Neural cell (in vitro differentiated cells): Measurements from ENCODE around the gene PTPRZ1. TPM values are rescaled to one million over a fixed set of nuclear protein-coding genes. Genes with fewer than 3 reads are reported as not detected.
A peak's percentile ranks its signal among the peaks of the same experiment; 100 is the strongest.

Source experiments
- H2AFZ ChIP-seq: fragments of 200-600, 300-800 bp; sonication (generic), shearing (Covaris generic); 2 replicates; pipeline ENCODE4 v1.6.0; 2014; ENCODE audit warnings: low read depth, mild to moderate bottlenecking, antibody characterized with exemption, low read length, moderate library complexity
- H3F3A ChIP-seq: fragments of 200-600 bp; shearing (Covaris generic); 2 replicates; pipeline ENCODE4 v1.6.1; 2016; ENCODE audit warnings: mild to moderate bottlenecking, moderate library complexity, mixed read lengths, antibody characterized with exemption, low read length; ENCODE audit not compliant: insufficient read depth, poor library complexity, severe bottlenecking
- H3K27ac ChIP-seq: fragments of 200-600, 300-800 bp; sonication (generic), shearing (Covaris generic); 2 replicates; pipeline ENCODE4 v1.5.1; 2014; ENCODE audit warnings: mild to moderate bottlenecking, low read length, moderate library complexity
- H3K27me3 ChIP-seq: fragments of 300-800, 200-600 bp; sonication (generic), shearing (Covaris generic); 2 replicates; pipeline ENCODE4 v1.6.0; 2014; ENCODE audit warnings: mild to moderate bottlenecking, low read depth, low read length, moderate library complexity; ENCODE audit not compliant: insufficient read depth
- H3K36me3 ChIP-seq: fragments of 300-800, 200-600 bp; sonication (generic), shearing (Covaris generic); 2 replicates; pipeline ENCODE4 v1.5.1; 2014; ENCODE audit warnings: mild to moderate bottlenecking, antibody characterized with exemption, low read length, moderate library complexity; ENCODE audit not compliant: insufficient read depth
- H3K4me2 ChIP-seq: fragments of 300-800, 200-600 bp; sonication (generic), shearing (Covaris generic); 2 replicates; pipeline ENCODE4 v1.6.0; 2014; ENCODE audit warnings: mild to moderate bottlenecking, low read length
- H3K4me3 ChIP-seq: fragments of 300-800, 200-600 bp; sonication (generic), shearing (Covaris generic); 2 replicates; pipeline ENCODE4 v1.5.1; 2014; ENCODE audit warnings: mild to moderate bottlenecking, low read length, moderate library complexity
- H3K79me2 ChIP-seq: fragments of 200-600 bp; shearing (Covaris generic); replicated peaks from 2 replicates; pipeline ENCODE4 v1.6.0; 2014; ENCODE audit warnings: mild to moderate bottlenecking, low read length, moderate library complexity; ENCODE audit not compliant: insufficient read depth
- H3K9ac ChIP-seq: fragments of 300-800, 200-600 bp; sonication (generic), shearing (Covaris generic); 2 replicates; pipeline ENCODE4 v1.6.1; 2016; ENCODE audit warnings: mild to moderate bottlenecking, low read length, mixed read lengths
- H3K9me2 ChIP-seq: fragments of 200-600 bp; shearing (Covaris generic); 2 replicates; pipeline ENCODE4 v1.6.1; 2016; ENCODE audit warnings: mild to moderate bottlenecking, low read length, mixed read lengths; ENCODE audit not compliant: insufficient read depth
- H3K9me3 ChIP-seq: fragments of 200-600, 300-800 bp; sonication (generic), shearing (Covaris generic); 2 replicates; pipeline ENCODE4 v1.6.1; 2016; ENCODE audit warnings: mild to moderate bottlenecking, mixed run types, low read length, moderate library complexity, mixed read lengths
- H4K20me1 ChIP-seq: fragments of 200-600 bp; shearing (Covaris generic); 2 replicates; pipeline ENCODE4 v1.6.1; 2016; ENCODE audit warnings: mild to moderate bottlenecking, mixed run types; ENCODE audit not compliant: insufficient read depth
- CTCF ChIP-seq: fragments of 450-650 bp; IDR thresholded peaks from 2 replicates; pipeline ENCODE4 v1.5.1; 2014; ENCODE audit warnings: antibody characterized with exemption, mild to moderate bottlenecking, moderate library complexity; ENCODE audit not compliant: poor library complexity, severe bottlenecking
- EP300 ChIP-seq: fragments of 450-650 bp; conservative IDR thresholded peaks from 2 replicates; pipeline ENCODE4 v1.6.1; 2014; ENCODE audit warnings: antibody characterized with exemption, mild to moderate bottlenecking, moderate library complexity; ENCODE audit not compliant: poor library complexity, severe bottlenecking
- EZH2 ChIP-seq: fragments of 200-600, 300-800 bp; shearing (Covaris generic), sonication (generic); IDR thresholded peaks from 2 replicates; pipeline ENCODE4 v1.6.1; 2014; ENCODE audit warnings: antibody characterized with exemption, low read length, borderline replicate concordance, mild to moderate bottlenecking; ENCODE audit not compliant: insufficient read depth, poor library complexity, severe bottlenecking
- MXI1 ChIP-seq: fragments of 450-650 bp; conservative IDR thresholded peaks from 2 replicates; pipeline ENCODE4 v1.6.1; 2014; ENCODE audit warnings: antibody characterized with exemption, mild to moderate bottlenecking; ENCODE audit not compliant: poor library complexity, severe bottlenecking
- POLR2AphosphoS5 ChIP-seq: IDR thresholded peaks from 2 replicates; pipeline ENCODE4 v1.6.1; 2012
- RAD21 ChIP-seq: fragments of 450-650 bp; conservative IDR thresholded peaks from 2 replicates; pipeline ENCODE4 v1.6.1; 2014; ENCODE audit warnings: antibody characterized with exemption, mild to moderate bottlenecking, moderate library complexity
- REST ChIP-seq: IDR thresholded peaks from 2 replicates; pipeline ENCODE4 v1.6.1; 2012; ENCODE audit warnings: borderline replicate concordance
- SMC3 ChIP-seq: fragments of 450-650 bp; conservative IDR thresholded peaks from 2 replicates; pipeline ENCODE4 v1.6.1; 2014; ENCODE audit warnings: antibody characterized with exemption, mild to moderate bottlenecking, moderate library complexity; ENCODE audit not compliant: poor library complexity
- TAF1 ChIP-seq: IDR thresholded peaks from 2 replicates; pipeline ENCODE4 v1.6.1; 2012; ENCODE audit warnings: low read depth
- polyA plus RNA-seq: library from polyadenylated mRNA; depleted of rRNA; stranded (reverse); fragments of >200 nt; gene quantifications from 2 replicates; pipeline ENCODE4 v1.2.3, GENCODE V29; 2014

The PTPRZ1 gene
- polyA plus RNA-seq, 1 donor from 2014 or later, result 11.8 TPM

GRCh38 chr7:121992068-121992467 is 119.1 kb downstream of the PTPRZ1 start:
- Histone ChIP-seq H4K20me1 (no peaks in the 10 kb centered on the region), H3K4me2 (no peak overlapping the region), H3K79me2 (no peaks in the 10 kb centered on the region), H2AFZ (no peak overlapping the region), H3F3A (no peaks in the 10 kb centered on the region), H3K36me3 (no peaks in the 10 kb centered on the region), H3K4me3 (no peak overlapping the region), H3K9me3 (no peaks in the 10 kb centered on the region), H3K27me3 (no peaks in the 10 kb centered on the region), H3K9me2 (no peaks in the 10 kb centered on the region), H3K9ac (no peak overlapping the region), H3K27ac (no peak overlapping the region)
- TF ChIP-seq EZH2 (no peak), TAF1 (no peak), CTCF (no peak), EP300 (no peak), RAD21 (no peak), REST (no peak), MXI1 (no peak), SMC3 (no peak), POLR2AphosphoS5 (no peak)

GRCh38 chr7:121994625-121995410 is 121.9 kb downstream of the PTPRZ1 start:
- no peak overlapping the region for H3K9ac ChIP-seq
- no peak overlapping the region for H2AFZ ChIP-seq
- no peak overlapping the region for H3K4me2 ChIP-seq
- H3K27me3 ChIP-seq, result no peaks in the 10 kb centered on the region
- no peaks in the 10 kb centered on the region for H3F3A ChIP-seq
- no peaks in the 10 kb centered on the region for H3K36me3 ChIP-seq
- no peaks in the 10 kb centered on the region for H3K9me2 ChIP-seq
- no peaks in the 10 kb centered on the region for H4K20me1 ChIP-seq
- no peak overlapping the region for H3K27ac ChIP-seq
- H3K4me3 ChIP-seq, result no peak overlapping the region
- TF ChIP-seq RAD21 (peak; percentile 89), CTCF (peak; percentile 86), SMC3 (peak; percentile 88), MXI1 (no peak)
- H3K79me2 ChIP-seq, result no peaks in the 10 kb centered on the region
- no peaks in the 10 kb centered on the region for H3K9me3 ChIP-seq
